ENCODE results near the gene SPATA31D3. TPM values are rescaled to one million over a fixed set of nuclear protein-coding genes. Genes with fewer than 3 reads are reported as not detected.
"Not testable (repeated sequence)": the region's sequence is repeated elsewhere in the genome, so short reads cannot be mapped to it uniquely, and the experiment has no call there.

SPATA31D3 gene
- total RNA-seq, 2 donors from 2014 or later: not detected

GRCh38 chr9:81971727-81972126 lies 28.4 kb downstream of the SPATA31D3 start:
- DNase-seq (no peak), ATAC-seq (no peak)
- intact Hi-C loops (cut with DNase I): no loop called here

- ATAC-seq (no peak), DNase-seq (no peak)
- intact Hi-C loops (cut with DNase I): no loop called here
These were observed 31.5 kb downstream of the SPATA31D3 start for GRCh38 chr9:81974764-81975163.

- intact Hi-C loops (cut with DNase I): no loop called here
- ATAC-seq (no peak), DNase-seq (no peak)
These were observed 33.1 kb downstream of the SPATA31D3 start for GRCh38 chr9:81976351-81976750.

- ATAC-seq (no peak), DNase-seq (no peak)
- intact Hi-C loops (cut with DNase I): no loop called here
These were observed 35.9 kb downstream of the SPATA31D3 start for GRCh38 chr9:81979196-81979595.

DNA sequence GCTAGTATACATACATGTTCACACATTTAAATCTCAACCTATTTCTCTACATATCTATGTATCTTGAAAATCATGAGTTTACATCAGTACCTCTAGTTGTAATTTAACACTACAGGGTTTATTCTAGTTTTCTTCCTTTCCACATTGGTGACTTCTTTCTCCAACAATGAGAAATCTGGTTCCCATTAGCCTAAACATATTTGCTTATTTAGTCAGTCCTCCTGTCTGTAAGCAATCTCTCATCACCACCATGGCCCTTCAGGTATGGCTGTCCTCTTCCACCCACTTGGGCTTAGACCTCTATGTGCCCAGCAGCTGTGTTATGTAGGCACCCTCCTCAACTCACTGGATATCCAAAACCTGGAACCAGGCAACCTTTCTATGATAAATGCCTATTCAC lies 37.3 kb downstream of the SPATA31D3 start:
- intact Hi-C loops (cut with DNase I): no loop called here
- no peak for ATAC-seq
- DNase-seq: no peak

DNA sequence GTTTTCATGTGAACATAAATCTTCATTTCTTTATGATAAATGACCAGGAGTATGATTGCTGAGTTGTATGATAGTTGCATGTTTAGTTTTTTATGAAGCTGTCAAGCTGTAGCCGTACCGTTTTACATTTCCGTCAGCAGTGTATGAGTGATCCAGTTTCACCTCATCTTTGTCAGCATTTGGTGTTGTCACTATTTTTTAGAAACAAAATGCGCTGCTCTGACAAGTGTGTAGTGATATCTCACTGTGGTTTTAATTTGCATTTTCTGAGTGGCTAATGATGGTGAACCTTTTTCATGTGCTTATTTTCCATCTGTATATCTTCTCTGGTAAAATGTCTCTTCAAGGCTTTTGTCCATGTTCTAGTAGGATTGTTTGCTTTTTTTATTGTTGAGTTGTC lies 38.6 kb downstream of the SPATA31D3 start:
- DNase-seq (no peak), ATAC-seq (no peak)
- intact Hi-C loops (cut with DNase I): no loop called here

DNA sequence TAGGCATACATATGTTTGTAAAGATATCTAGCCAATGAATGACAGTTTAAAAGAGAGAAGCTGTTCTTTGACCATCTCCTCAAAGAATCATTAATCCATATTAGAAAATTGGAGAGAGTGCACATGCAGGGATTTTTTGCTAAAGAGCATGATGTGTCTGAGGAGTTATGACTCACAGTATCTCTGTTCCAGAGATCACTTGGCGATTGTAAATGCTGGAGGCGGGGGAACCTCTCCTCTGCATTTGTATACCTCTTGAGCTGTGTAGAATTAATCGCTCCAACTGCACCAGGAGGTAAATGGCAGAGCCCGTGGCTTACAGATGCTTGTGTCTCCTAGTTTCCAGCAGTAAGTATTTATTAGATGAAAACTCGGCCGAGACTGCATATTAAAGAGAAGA lies 41.6 kb downstream of the SPATA31D3 start:
- DNase-seq (no peak), ATAC-seq (no peak)
- intact Hi-C loops (cut with DNase I): no loop called here

GRCh38 chr9:81986051-81986450 lies 42.8 kb downstream of the SPATA31D3 start:
- ATAC-seq (no peak), DNase-seq (no peak)
- intact Hi-C loops (cut with DNase I): no loop called here

GRCh38 chr9:81988472-81988871 lies 45.2 kb downstream of the SPATA31D3 start, which contains the start of gene SPATA31D1:
SPATA31D1 (plus strand) TSS chr9:81988772; CDS start chr9:81988819, 47 bp downstream.
- DNase-seq; intact Hi-C loops (cut with DNase I); ATAC-seq: not testable (repeated sequence)

DNA sequence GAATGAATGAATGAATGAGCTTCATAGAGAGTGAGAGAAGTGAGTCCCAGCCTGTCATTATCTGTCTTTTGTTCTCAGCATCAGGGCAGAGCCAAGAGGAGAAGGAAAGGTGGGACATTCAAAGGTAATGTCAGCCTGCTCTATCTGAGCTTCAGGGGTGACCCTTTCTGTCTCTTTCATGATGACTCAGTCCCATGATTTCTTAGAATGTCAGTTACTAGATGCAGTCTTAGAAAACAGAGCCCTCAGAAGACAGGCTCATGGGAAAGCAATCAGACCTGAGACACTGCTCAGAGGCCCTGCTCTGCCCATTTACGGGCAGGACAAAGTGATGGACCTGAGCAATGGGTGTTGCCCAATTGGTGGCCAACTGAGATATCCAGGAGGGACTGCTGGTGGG lies 46.4 kb downstream of the SPATA31D3 start:
- DNase-seq (no peak), ATAC-seq (no peak)
- intact Hi-C loops (cut with DNase I): no loop called here

DNA sequence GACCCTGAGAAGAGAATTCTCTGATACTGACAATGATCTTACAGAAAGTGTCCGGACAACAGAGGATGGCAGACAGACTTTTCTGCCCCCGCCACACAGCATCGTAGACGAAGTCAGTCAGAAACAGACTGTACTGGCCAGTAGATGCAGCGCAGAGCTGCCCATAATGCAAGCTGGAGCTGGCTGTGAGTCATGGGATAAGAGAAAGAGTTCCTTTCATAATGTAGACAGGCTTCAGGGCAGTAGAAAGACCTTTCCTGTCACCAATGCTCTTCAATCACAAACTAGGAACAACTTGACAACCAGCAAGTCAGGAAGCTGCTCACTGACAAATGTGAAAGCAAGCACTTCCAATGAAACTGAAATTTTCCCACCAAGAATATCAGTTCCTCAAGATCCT lies 50.4 kb downstream of the SPATA31D3 start:
- intact Hi-C loops (cut with DNase I): no loop called here
- DNase-seq: no peak
- ATAC-seq: no peak

Other genes with a start within 250 kb of the SPATA31D3 start
- not detected for gene SPATA31D4, start 15.1 kb upstream of the SPATA31D3 start, total RNA-seq
- not detected for gene SPATA31D1, start 45.3 kb downstream of the SPATA31D3 start, total RNA-seq